ENCODE measurements around the gene CDH4. TPM values are rescaled to one million over a fixed set of nuclear protein-coding genes. Genes with fewer than 3 reads are reported as not detected.

CDH4 gene
- total RNA-seq, 1 experiment from 2014 or later = not detected

DNA sequence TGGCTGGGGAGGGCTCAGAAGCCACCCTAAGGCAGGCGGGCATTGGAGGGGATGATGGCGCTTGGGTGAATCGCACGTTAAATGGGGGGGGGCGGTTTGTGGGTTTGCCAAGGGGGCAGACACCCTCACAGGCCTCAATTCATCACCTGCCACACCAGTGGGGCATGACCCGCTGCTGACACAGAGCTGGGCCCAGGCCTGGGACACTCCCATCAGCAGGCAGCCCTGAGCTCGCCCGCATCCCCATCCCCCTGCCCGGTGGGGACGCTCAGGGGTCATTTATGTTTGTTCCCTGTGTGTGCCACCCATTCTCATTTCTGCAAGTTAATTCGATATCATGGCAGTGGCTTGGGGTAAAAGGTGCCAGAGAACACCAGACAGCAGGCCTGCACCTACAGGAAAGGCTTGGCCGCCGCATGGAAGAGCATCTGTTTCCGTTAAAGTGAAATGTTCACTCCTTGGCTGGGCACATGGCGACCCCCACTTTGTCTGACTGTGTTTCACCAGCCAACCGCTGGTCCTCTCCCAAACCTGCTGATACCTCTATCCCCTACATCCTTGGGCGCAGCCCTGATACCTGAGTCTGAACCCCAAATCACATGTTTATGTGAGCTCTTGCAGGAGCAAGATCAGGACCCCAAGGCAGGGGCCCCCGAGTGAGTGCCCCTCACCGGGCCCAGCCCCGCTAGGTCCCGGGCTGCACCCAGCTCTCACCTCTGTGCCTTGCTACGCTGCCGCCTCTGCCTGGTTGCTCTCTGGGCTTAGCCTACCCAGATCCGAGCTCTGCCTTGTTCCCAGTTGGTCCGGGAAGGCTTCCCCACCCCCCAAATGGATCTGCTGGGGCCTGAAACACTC is 564.8 kb downstream of the CDH4 start:
- H3K9me3 ChIP-seq (ENCODE audit: control insufficient read depth, insufficient read depth, low read depth, low read length) = no peaks in the 10 kb centered on the region
- ATAC-seq = no peak
- H3K4me3 ChIP-seq (ENCODE audit: low read depth in 2 of 2, low read length in 2 of 2) = no peak overlapping the region
- TF ChIP-seq SIN3A (IDR thresholded peaks at IDR 0.05; ENCODE audit: borderline replicate concordance, insufficient read depth, low read depth, low read length) = no peak
- TF ChIP-seq, protein P1, sequence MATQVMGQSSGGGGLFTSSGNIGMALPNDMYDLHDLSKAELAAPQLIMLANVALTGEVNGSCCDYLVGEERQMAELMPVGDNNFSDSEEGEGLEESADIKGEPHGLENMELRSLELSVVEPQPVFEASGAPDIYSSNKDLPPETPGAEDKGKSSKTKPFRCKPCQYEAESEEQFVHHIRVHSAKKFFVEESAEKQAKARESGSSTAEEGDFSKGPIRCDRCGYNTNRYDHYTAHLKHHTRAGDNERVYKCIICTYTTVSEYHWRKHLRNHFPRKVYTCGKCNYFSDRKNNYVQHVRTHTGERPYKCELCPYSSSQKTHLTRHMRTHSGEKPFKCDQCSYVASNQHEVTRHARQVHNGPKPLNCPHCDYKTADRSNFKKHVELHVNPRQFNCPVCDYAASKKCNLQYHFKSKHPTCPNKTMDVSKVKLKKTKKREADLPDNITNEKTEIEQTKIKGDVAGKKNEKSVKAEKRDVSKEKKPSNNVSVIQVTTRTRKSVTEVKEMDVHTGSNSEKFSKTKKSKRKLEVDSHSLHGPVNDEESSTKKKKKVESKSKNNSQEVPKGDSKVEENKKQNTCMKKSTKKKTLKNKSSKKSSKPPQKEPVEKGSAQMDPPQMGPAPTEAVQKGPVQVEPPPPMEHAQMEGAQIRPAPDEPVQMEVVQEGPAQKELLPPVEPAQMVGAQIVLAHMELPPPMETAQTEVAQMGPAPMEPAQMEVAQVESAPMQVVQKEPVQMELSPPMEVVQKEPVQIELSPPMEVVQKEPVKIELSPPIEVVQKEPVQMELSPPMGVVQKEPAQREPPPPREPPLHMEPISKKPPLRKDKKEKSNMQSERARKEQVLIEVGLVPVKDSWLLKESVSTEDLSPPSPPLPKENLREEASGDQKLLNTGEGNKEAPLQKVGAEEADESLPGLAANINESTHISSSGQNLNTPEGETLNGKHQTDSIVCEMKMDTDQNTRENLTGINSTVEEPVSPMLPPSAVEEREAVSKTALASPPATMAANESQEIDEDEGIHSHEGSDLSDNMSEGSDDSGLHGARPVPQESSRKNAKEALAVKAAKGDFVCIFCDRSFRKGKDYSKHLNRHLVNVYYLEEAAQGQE (IDR thresholded peaks at IDR 0.05; ENCODE audit: insufficient read depth in 1 of 2, low read depth in 2 of 2, low read length in 1 of 2) = no peak
- no peak for TF ChIP-seq POLR2AphosphoS5 (IDR thresholded peaks at IDR 0.05; ENCODE audit: low read depth, low read length)
- no peak for TF ChIP-seq TCF7L2 (IDR thresholded peaks at IDR 0.05; ENCODE audit: low read depth, low read length)
- TF ChIP-seq, protein P2, sequence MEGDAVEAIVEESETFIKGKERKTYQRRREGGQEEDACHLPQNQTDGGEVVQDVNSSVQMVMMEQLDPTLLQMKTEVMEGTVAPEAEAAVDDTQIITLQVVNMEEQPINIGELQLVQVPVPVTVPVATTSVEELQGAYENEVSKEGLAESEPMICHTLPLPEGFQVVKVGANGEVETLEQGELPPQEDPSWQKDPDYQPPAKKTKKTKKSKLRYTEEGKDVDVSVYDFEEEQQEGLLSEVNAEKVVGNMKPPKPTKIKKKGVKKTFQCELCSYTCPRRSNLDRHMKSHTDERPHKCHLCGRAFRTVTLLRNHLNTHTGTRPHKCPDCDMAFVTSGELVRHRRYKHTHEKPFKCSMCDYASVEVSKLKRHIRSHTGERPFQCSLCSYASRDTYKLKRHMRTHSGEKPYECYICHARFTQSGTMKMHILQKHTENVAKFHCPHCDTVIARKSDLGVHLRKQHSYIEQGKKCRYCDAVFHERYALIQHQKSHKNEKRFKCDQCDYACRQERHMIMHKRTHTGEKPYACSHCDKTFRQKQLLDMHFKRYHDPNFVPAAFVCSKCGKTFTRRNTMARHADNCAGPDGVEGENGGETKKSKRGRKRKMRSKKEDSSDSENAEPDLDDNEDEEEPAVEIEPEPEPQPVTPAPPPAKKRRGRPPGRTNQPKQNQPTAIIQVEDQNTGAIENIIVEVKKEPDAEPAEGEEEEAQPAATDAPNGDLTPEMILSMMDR (IDR thresholded peaks at IDR 0.05) = no peak
- H3K36me3 ChIP-seq (ENCODE audit: control insufficient read depth, insufficient read depth, low read length) = no peaks in the 10 kb centered on the region
- no peaks in the 10 kb centered on the region for H3K4me1 ChIP-seq (ENCODE audit: control insufficient read depth, insufficient read depth, low read length)
- BruUV-seq (replicated peaks) = no TSS peak
- POLR2A ChIA-PET = no interaction called here
- no peak for DNase-seq (ENCODE audit: low read depth, low spot score)
- intact Hi-C loops (cut with micrococcal nuclease; ENCODE audit: unreplicated experiment) (no loop called here), in situ Hi-C loops (cut with HindIII; ENCODE audit: low pct_unique_long_range_greater_than_20kb, low sequenced_read_pairs) (no loop called here)
- H3K27ac ChIP-seq (ENCODE audit: low read length) = no peak overlapping the region
- peaks cover 2% of the 10 kb centered on the region; the same call in 1 of the 2 replicates for H3K27me3 ChIP-seq (ENCODE audit: control insufficient read depth, insufficient read depth, low read length)
- CTCF ChIA-PET = no interaction called here

DNA sequence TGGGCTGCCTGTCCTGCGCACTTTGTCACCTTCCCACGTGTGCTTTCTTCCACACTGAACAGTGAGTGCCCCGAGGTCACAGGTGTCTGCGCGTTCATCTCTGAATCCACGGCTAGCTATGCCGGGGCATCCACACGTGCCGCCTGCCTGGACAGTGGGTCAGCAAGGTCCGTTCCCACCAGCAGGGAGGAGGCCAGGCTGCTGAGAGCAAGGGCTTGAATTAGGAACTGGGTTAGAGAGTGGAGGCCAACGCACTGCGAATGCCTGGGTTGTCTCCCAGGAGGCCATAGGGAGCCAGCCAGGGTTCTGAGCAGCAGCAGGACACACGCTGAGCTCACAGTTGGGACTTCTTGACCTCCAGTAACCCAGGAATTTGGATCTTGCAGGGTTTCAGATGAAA is 565.5 kb downstream of the CDH4 start:
- ATAC-seq (0 out of 2 replicates have a peak, but pooled peaks have one; percentile 34), DNase-seq (ENCODE audit: low read depth, low spot score) (no peak)
- intact Hi-C loops (cut with micrococcal nuclease; ENCODE audit: unreplicated experiment) = no loop called here
- POLR2A ChIA-PET = no interaction called here
- Histone ChIP-seq H3K36me3 (ENCODE audit: control insufficient read depth, insufficient read depth, low read length) (no peaks in the 10 kb centered on the region), H3K4me1 (ENCODE audit: control insufficient read depth, insufficient read depth, low read length) (no peaks in the 10 kb centered on the region), H3K4me3 (ENCODE audit: low read depth in 2 of 2, low read length in 2 of 2) (no peak overlapping the region), H3K27ac (ENCODE audit: low read length) (no peak overlapping the region), H3K9me3 (ENCODE audit: control insufficient read depth, insufficient read depth, low read depth, low read length) (no peaks in the 10 kb centered on the region), H3K27me3 (ENCODE audit: control insufficient read depth, insufficient read depth, low read length) (peaks cover 4% of the 10 kb centered on the region; the same call in 1 of the 2 replicates)
- BruUV-seq (replicated peaks) = no TSS peak
- in situ Hi-C loops (cut with HindIII; ENCODE audit: low pct_unique_long_range_greater_than_20kb, low sequenced_read_pairs) = no loop called here
- no peak for TF ChIP-seq TCF7L2 (IDR thresholded peaks at IDR 0.05; ENCODE audit: low read depth, low read length)
- TF ChIP-seq, protein P1 (IDR thresholded peaks at IDR 0.05; ENCODE audit: insufficient read depth in 1 of 2, low read depth in 2 of 2, low read length in 1 of 2) = no peak
- no peak for TF ChIP-seq SIN3A (IDR thresholded peaks at IDR 0.05; ENCODE audit: borderline replicate concordance, insufficient read depth, low read depth, low read length)
- TF ChIP-seq POLR2AphosphoS5 (IDR thresholded peaks at IDR 0.05; ENCODE audit: low read depth, low read length) = no peak
- TF ChIP-seq, protein P2 (IDR thresholded peaks at IDR 0.05) = no peak
- CTCF ChIA-PET = no interaction called here
